ENCODE measurements around the gene RAB27B.

The RAB27B gene

GRCh38 chr18:54888933-54889332, 60.7 kb downstream of the RAB27B start:
- in situ Hi-C loops (cut with MboI; ENCODE audit: low pct_unique_long_range_greater_than_20kb, low sequenced_read_pairs, unreplicated experiment): no loop called here
- TF ChIP-seq, protein P1, sequence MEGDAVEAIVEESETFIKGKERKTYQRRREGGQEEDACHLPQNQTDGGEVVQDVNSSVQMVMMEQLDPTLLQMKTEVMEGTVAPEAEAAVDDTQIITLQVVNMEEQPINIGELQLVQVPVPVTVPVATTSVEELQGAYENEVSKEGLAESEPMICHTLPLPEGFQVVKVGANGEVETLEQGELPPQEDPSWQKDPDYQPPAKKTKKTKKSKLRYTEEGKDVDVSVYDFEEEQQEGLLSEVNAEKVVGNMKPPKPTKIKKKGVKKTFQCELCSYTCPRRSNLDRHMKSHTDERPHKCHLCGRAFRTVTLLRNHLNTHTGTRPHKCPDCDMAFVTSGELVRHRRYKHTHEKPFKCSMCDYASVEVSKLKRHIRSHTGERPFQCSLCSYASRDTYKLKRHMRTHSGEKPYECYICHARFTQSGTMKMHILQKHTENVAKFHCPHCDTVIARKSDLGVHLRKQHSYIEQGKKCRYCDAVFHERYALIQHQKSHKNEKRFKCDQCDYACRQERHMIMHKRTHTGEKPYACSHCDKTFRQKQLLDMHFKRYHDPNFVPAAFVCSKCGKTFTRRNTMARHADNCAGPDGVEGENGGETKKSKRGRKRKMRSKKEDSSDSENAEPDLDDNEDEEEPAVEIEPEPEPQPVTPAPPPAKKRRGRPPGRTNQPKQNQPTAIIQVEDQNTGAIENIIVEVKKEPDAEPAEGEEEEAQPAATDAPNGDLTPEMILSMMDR (IDR thresholded peaks at IDR 0.05; ENCODE audit: extremely low read depth, insufficient read depth, missing control alignments): no peak
- DNase-seq (ENCODE audit: low spot score): no peak

GRCh38 chr18:54899500-54899899, 71.2 kb downstream of the RAB27B start:
- in situ Hi-C loops (cut with MboI; ENCODE audit: low pct_unique_long_range_greater_than_20kb, low sequenced_read_pairs, unreplicated experiment): no loop called here
- TF ChIP-seq, protein P1 (IDR thresholded peaks at IDR 0.05; ENCODE audit: extremely low read depth, insufficient read depth, missing control alignments): no peak
- DNase-seq (ENCODE audit: low spot score): no peak

DNA sequence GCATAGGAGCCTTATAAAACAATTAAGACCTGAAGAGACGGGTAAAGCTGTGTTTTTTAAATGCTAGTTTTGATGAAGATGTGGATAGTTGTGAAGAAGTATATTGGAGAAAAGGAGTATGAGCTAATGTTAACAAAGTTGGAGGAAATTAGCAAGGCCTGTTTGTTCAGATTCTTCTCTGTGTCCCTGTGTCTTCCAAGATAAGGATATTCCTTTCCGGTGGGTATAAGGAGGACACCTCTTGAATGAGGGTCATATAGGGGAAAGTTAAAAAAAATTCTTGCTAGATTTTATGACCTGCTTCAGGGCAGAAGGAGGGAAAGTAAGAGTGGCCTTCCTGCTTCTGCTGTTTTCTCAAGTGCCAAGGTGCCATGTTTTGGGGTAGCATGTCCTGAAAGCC, 72.0 kb downstream of the RAB27B start:
- in situ Hi-C loops (cut with MboI; ENCODE audit: low pct_unique_long_range_greater_than_20kb, low sequenced_read_pairs, unreplicated experiment): no loop called here
- DNase-seq (ENCODE audit: low spot score): no peak
- TF ChIP-seq, protein P1 (IDR thresholded peaks at IDR 0.05; ENCODE audit: extremely low read depth, insufficient read depth, missing control alignments): no peak

- TF ChIP-seq, protein P1 (IDR thresholded peaks at IDR 0.05; ENCODE audit: extremely low read depth, insufficient read depth, missing control alignments): no peak
- in situ Hi-C loops (cut with MboI; ENCODE audit: low pct_unique_long_range_greater_than_20kb, low sequenced_read_pairs, unreplicated experiment): no loop called here
- no peak for DNase-seq (ENCODE audit: low spot score)
These were observed 76.3 kb downstream of the RAB27B start for GRCh38 chr18:54904581-54904980.

DNA sequence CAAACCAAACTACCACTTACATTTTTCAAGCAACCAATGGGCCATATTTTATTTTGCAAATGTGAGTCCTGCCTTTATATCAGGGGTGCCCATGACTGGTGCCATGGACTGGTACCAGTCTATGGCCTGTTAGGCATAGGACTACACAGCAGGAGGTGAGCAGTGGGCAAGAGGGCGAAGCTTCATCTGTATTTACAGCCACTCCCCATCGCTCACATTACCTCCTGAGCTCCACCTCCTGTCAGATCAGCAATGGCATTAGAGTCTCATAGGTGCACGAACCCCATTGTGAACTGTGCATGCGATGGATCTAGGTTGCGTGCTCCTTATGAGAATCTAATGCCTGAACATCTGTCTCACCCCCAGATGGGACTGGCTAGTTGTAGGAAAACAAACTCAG, 77.4 kb downstream of the RAB27B start:
- no peak for DNase-seq (ENCODE audit: low spot score)
- in situ Hi-C loops (cut with MboI; ENCODE audit: low pct_unique_long_range_greater_than_20kb, low sequenced_read_pairs, unreplicated experiment): no loop called here
- TF ChIP-seq, protein P1 (IDR thresholded peaks at IDR 0.05; ENCODE audit: extremely low read depth, insufficient read depth, missing control alignments): no peak

GRCh38 chr18:54906331-54907185, 78.3 kb downstream of the RAB27B start:
- DNase-seq (ENCODE audit: low spot score): no peak
- TF ChIP-seq, protein P1 (IDR thresholded peaks at IDR 0.05; ENCODE audit: extremely low read depth, insufficient read depth, missing control alignments): no peak
- in situ Hi-C loops (cut with MboI; ENCODE audit: low pct_unique_long_range_greater_than_20kb, low sequenced_read_pairs, unreplicated experiment): no loop called here
